KMS-11 (cell line): ENCODE results near the gene TAS1R3.

Source experiments
- H2AFZ ChIP-seq: fragments of 200-600 bp; sonication (generic); 2 replicates; pipeline ENCODE4 v1.6.1; 2016; ENCODE audit warnings: antibody characterized with exemption, mixed run types, low read depth
- H3K27ac ChIP-seq: fragments of 200-600 bp; sonication (generic); 2 replicates; pipeline ENCODE4 v1.6.1; 2016; ENCODE audit warnings: mild to moderate bottlenecking, mixed run types
- H3K27me3 ChIP-seq: fragments of 200-600 bp; sonication (generic); 2 replicates; pipeline ENCODE4 v1.6.1; 2017; ENCODE audit warnings: mild to moderate bottlenecking, low read depth, mixed run types, moderate library complexity; ENCODE audit not compliant: insufficient read depth
- H3K36me3 ChIP-seq: fragments of 200-600 bp; sonication (generic); 2 replicates; pipeline ENCODE4 v1.6.1; 2017; ENCODE audit warnings: mild to moderate bottlenecking, mixed run types; ENCODE audit not compliant: insufficient read depth
- H3K4me1 ChIP-seq: fragments of 200-600 bp; sonication (generic); 2 replicates; pipeline ENCODE4 v1.6.1; 2016; ENCODE audit warnings: mild to moderate bottlenecking, low read depth, mixed run types; ENCODE audit not compliant: poor library complexity, severe bottlenecking
- H3K4me2 ChIP-seq: fragments of 200-600 bp; sonication (generic); 2 replicates; pipeline ENCODE4 v1.7.0; 2016; ENCODE audit warnings: mild to moderate bottlenecking, mixed run types
- H3K4me3 ChIP-seq: fragments of 200-600 bp; sonication (generic); IDR thresholded peaks from 2 replicates; pipeline ENCODE4 v1.6.1; 2017; ENCODE audit warnings: low read depth, low read length, mixed read lengths; ENCODE audit not compliant: insufficient read depth
- H3K79me2 ChIP-seq: fragments of 200-600 bp; sonication (generic); 2 replicates; pipeline ENCODE4 v1.6.1; 2016; ENCODE audit warnings: low read depth, mixed run types; ENCODE audit not compliant: insufficient read depth
- H3K9ac ChIP-seq: fragments of 200-600 bp; sonication (generic); 2 replicates; pipeline ENCODE4 v1.6.1; 2016; ENCODE audit warnings: mild to moderate bottlenecking, mixed run types
- H4K20me1 ChIP-seq: fragments of 200-600 bp; sonication (generic); 2 replicates; pipeline ENCODE4 v1.6.1; 2016; ENCODE audit warnings: mild to moderate bottlenecking, mixed run types; ENCODE audit not compliant: insufficient read depth
- TF ChIP-seq, protein P1 (sequence below): fragments of 200-600 bp; sonication (generic); conservative IDR thresholded peaks from 2 replicates; pipeline ENCODE4 v1.6.1; 2017; ENCODE audit warnings: low read depth, mild to moderate bottlenecking, antibody characterized with exemption, low read length, moderate library complexity, mixed read lengths

Gene TAS1R3

GRCh38 chr1:1329304-1330210 is 1.5 kb upstream of the TAS1R3 start:
- Histone ChIP-seq H2AFZ (no peak overlapping the region), H3K9ac (no peak overlapping the region), H3K4me3 (no peak overlapping the region), H3K4me1 (peaks cover 13% of the 10 kb centered on the region), H4K20me1 (no peaks in the 10 kb centered on the region), H3K27me3 (no peaks in the 10 kb centered on the region), H3K4me2 (no peak overlapping the region), H3K36me3 (no peaks in the 10 kb centered on the region), H3K27ac (no peak overlapping the region), H3K79me2 (peaks cover 10% of the 10 kb centered on the region; the same call in 1 of the 2 replicates)
- TF ChIP-seq, protein P1, sequence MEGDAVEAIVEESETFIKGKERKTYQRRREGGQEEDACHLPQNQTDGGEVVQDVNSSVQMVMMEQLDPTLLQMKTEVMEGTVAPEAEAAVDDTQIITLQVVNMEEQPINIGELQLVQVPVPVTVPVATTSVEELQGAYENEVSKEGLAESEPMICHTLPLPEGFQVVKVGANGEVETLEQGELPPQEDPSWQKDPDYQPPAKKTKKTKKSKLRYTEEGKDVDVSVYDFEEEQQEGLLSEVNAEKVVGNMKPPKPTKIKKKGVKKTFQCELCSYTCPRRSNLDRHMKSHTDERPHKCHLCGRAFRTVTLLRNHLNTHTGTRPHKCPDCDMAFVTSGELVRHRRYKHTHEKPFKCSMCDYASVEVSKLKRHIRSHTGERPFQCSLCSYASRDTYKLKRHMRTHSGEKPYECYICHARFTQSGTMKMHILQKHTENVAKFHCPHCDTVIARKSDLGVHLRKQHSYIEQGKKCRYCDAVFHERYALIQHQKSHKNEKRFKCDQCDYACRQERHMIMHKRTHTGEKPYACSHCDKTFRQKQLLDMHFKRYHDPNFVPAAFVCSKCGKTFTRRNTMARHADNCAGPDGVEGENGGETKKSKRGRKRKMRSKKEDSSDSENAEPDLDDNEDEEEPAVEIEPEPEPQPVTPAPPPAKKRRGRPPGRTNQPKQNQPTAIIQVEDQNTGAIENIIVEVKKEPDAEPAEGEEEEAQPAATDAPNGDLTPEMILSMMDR: no peak

GRCh38 chr1:1330366-1331067 is 563 bp upstream of the TAS1R3 start:
- H3K4me2 ChIP-seq: no peak overlapping the region

GRCh38 chr1:1332031-1332755 is 1.1 kb downstream of the TAS1R3 start:
- no peak overlapping the region for H3K4me3 ChIP-seq
- H3K27ac ChIP-seq: no peak overlapping the region
- H2AFZ ChIP-seq: no peak overlapping the region
- no peaks in the 10 kb centered on the region for H3K27me3 ChIP-seq
- TF ChIP-seq, protein P1: no peak
- H3K4me1 ChIP-seq: no peaks in the 10 kb centered on the region
- no peaks in the 10 kb centered on the region for H3K36me3 ChIP-seq
- H4K20me1 ChIP-seq: no peaks in the 10 kb centered on the region
- H3K9ac ChIP-seq: no peak overlapping the region
- H3K4me2 ChIP-seq: no peak overlapping the region
- H3K79me2 ChIP-seq: no peaks in the 10 kb centered on the region

More at GRCh38 chr1:1330366-1331067, 563 bp upstream of the TAS1R3 start:
- Histone ChIP-seq H3K27ac (no peak overlapping the region), H2AFZ (no peak overlapping the region), H4K20me1 (no peaks in the 10 kb centered on the region), H3K4me3 (no peak overlapping the region), H3K27me3 (no peaks in the 10 kb centered on the region), H3K9ac (no peak overlapping the region), H3K79me2 (peaks cover 5% of the 10 kb centered on the region; the same call in 1 of the 2 replicates), H3K4me1 (peaks cover 11% of the 10 kb centered on the region), H3K36me3 (no peaks in the 10 kb centered on the region)
- TF ChIP-seq, protein P1: no peak

GRCh38 chr1:1332774-1333480 is 1.8 kb downstream of the TAS1R3 start:
- Histone ChIP-seq H3K4me1 (no peaks in the 10 kb centered on the region), H3K4me3 (no peak overlapping the region), H4K20me1 (no peaks in the 10 kb centered on the region), H3K27me3 (no peaks in the 10 kb centered on the region), H3K36me3 (no peaks in the 10 kb centered on the region), H2AFZ (no peak overlapping the region), H3K4me2 (no peak overlapping the region), H3K27ac (no peak overlapping the region), H3K9ac (no peak overlapping the region), H3K79me2 (no peaks in the 10 kb centered on the region)
- TF ChIP-seq, protein P1: no peak
